GM12864 (cell line): ENCODE results near the gene TMEM178B.
A peak's percentile ranks its signal among the peaks of the same experiment; 100 is the strongest.
"Not testable (repeated sequence)": the region's sequence is repeated elsewhere in the genome, so short reads cannot be mapped to it uniquely, and the experiment has no call there.

Source experiments
- DNase-seq: peaks from one replicate; pipeline ENCODE4 v3.0.0-alpha.2; 2011; ENCODE audit warnings: low read depth
- H3K4me3 ChIP-seq: 2 replicates; pipeline ENCODE4 v1.5.1; 2011; ENCODE audit warnings: mild to moderate bottlenecking, low read depth, low read length, control low read depth
- TF ChIP-seq, protein P1 (sequence below): IDR thresholded peaks from 2 replicates; pipeline ENCODE4 v1.5.1; 2011; ENCODE audit warnings: low read depth, mild to moderate bottlenecking, moderate library complexity, low read length, control low read depth, inconsistent platforms; ENCODE audit errors: missing control alignments

Gene TMEM178B

DNA sequence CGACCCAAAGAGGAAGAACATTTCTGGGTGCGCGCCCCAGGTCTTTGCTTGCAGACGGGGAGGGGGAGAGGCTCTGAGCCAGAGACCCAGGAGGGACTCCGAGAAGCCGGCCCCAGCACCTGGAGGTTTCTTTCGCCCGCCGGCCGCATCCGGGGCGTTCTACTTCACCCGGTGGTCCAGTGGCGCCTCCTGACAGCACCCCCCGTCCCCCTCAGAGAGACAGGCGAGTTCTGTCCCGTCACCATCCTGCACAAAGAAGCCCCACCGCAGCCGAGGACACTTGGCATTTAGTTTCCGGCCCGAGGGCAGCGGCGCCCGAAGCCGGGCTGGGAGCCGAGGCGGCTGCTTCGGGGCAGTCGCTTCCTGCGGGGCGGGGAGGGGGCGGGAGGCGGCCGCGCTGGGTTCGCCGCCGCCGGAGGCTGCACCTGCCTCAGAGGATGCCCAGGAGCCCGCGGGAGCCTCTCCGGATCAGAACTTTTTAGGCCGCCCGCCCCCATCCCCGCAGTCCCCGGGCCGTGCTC is at the start of gene TMEM178B:
TSS of gene TMEM178B (plus strand) at position 424 of the 521 bp plus-strand sequence.
- no peak for DNase-seq
- H3K4me3 ChIP-seq = peak within 1 kb of the TSS; percentile 38
- TF ChIP-seq, protein P1, sequence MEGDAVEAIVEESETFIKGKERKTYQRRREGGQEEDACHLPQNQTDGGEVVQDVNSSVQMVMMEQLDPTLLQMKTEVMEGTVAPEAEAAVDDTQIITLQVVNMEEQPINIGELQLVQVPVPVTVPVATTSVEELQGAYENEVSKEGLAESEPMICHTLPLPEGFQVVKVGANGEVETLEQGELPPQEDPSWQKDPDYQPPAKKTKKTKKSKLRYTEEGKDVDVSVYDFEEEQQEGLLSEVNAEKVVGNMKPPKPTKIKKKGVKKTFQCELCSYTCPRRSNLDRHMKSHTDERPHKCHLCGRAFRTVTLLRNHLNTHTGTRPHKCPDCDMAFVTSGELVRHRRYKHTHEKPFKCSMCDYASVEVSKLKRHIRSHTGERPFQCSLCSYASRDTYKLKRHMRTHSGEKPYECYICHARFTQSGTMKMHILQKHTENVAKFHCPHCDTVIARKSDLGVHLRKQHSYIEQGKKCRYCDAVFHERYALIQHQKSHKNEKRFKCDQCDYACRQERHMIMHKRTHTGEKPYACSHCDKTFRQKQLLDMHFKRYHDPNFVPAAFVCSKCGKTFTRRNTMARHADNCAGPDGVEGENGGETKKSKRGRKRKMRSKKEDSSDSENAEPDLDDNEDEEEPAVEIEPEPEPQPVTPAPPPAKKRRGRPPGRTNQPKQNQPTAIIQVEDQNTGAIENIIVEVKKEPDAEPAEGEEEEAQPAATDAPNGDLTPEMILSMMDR = no peak

DNA sequence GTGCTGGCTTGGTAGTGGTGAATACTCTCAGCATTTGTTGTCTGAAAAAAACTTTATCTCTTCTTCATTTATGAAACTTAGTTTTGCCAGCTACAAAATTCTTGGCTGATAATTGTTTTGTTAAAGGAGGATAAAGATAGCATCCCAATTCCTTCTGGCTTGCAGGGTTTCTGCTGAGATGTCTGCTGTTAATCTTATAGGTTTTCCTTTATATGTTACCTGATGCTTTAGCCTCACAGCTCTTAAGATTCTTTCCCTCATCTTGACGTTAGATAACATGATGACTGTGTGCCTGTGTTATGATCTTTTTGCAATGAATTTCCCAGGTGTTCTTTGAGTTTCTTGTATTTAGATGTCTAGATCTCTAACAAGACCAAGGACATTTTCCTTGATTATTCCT is 49.2 kb upstream of the TMEM178B start:
- DNase-seq = no peak
- TF ChIP-seq, protein P1 = no peak
- no peak overlapping the region for H3K4me3 ChIP-seq

DNA sequence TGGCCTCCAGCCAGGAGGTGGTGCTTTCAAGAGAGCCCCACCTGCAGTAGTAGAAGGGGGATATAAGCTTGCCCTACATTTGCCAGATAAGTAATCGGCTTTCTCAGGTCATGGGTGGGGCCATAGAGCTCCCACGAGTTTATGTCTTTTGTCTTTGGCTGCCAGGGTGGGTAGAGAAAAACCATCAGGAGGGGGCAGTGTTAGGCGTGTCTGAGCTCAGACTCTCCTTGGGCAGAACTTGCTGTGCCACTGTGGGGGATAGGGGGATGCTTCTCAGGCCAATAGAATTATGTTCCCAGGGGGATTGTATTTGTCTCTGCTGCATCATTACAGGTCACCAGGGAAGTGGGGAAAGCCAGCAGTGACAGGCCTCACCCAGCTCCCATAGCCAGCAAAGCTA is 46.8 kb upstream of the TMEM178B start:
- H3K4me3 ChIP-seq = no peak overlapping the region
- TF ChIP-seq, protein P1 = no peak
- no peak for DNase-seq

DNA sequence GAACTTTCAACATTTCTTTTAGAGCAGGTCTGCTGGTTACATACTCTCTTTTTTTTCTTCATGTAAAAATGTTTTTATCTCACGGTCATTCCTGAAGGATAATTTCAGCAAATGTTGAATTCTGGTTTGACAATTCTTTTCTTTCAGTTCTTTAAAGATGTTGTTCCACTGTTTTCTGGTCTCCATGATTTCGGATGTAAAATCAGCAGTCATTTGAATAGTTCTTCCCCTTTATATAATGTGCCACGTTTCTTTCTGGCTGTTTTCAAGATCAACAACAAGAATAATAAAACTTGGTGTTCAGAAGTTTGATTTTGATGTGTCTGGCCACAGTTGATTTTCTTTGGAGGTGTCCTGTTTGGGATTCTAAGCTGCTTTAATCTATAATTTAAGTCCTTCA is 45.1 kb upstream of the TMEM178B start:
- TF ChIP-seq, protein P1 = no peak
- DNase-seq = no peak
- no peak overlapping the region for H3K4me3 ChIP-seq

DNA sequence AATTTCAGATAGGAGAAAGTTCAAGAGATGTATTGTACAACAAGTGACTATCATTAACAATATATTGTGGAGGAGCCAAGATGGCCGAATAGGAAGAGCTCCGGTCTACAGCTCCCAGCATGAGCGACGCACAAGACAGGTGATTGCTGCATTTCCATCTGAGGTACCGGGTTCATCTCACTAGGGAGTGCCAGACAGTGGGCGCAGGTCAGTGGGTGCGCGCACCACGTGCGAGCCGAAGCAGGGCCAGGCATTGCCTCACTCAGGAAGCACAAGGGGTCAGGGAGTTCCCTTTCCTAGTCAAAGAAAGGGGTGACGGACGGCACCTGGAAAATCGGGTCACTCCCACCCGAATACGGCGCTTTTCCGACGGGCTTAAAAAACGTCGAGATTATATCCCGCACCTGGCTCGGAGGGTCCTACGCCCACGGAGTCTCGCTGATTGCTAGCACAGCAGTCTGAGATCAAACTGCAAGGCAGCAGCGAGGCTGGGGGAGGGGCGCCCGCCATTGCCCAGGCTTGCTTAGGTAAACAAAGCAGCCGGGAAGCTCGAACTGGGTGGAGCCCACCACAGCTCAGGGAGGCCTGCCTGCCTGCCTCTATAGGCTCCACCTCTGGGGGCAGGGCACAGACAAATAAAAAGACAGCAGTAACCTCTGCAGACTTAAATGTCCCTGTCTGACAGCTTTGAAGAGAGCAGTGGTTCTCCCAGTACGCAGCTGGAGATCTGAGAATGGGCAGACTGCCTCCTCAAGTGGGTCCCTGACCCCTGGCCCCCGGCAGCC is 41.1 kb upstream of the TMEM178B start:
- H3K4me3 ChIP-seq = not testable (repeated sequence)

DNA sequence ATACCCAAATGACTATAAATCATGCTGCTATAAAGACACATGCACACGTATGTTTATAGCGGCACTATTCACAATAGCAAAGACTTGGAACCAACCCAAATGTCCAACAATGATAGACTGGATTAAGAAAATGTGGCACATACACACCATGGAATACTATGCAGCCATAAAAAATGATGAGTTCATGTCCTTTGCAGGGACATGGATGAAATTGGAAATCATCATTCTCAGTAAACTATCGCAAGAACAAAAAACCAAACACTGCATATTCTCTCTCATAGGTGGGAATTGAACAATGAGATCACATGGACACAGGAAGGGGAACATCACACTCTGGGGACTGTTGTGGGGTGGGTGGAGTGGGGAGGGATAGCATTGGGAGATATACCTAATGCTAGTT is 35.8 kb upstream of the TMEM178B start:
- not testable (repeated sequence) for H3K4me3 ChIP-seq, DNase-seq

More for the DNA sequence above, 41.1 kb upstream of the TMEM178B start:
- not testable (repeated sequence) for DNase-seq

DNA sequence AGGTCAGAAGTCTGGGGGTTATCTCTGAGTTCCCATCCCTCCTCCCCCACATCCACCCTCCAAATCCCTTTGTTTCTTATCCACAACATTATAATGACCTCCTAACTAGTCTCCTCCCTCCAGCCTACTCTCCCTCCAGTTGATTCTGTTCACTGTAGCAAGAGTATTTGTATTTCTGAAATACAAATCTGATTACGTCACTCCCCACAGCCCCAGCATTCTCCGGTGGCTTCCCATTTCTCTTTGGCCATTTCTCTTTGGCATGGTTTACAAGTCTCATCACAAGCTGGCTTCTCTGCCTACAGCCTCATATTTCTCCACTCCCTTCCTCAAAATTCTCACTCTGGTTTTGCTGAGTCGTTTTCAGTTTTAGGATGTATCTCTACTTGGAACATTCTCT is 34.5 kb upstream of the TMEM178B start:
- TF ChIP-seq, protein P1 = no peak
- DNase-seq = no peak
- H3K4me3 ChIP-seq = no peak overlapping the region
